Trophoblast cell (in vitro differentiated cells and primary cell): ENCODE data around the gene PRSS12.

ENCODE experiments used
- DNase-seq, 2 donors: peaks; one replicate each; pipeline ENCODE4 v3.0.0-alpha.2; 2016
- H2AFZ ChIP-seq: 2 replicates; pipeline ENCODE4 v1.6.1; 2013; ENCODE audit warnings: low read length, moderate library complexity, mild to moderate bottlenecking; ENCODE audit not compliant: insufficient read depth, poor library complexity
- H2AK5ac ChIP-seq: 2 replicates; pipeline ENCODE4 v1.6.1; 2013; ENCODE audit warnings: mild to moderate bottlenecking, low read length
- H2BK120ac ChIP-seq: 2 replicates; pipeline ENCODE4 v1.6.1; 2013; ENCODE audit warnings: low read length, mild to moderate bottlenecking, moderate library complexity; ENCODE audit not compliant: insufficient read depth, poor library complexity
- H2BK12ac ChIP-seq: 2 replicates; pipeline ENCODE4 v1.6.1; 2013; ENCODE audit warnings: mild to moderate bottlenecking, low read length, moderate library complexity
- H2BK5ac ChIP-seq: 2 replicates; pipeline ENCODE4 v1.6.1; 2013; ENCODE audit warnings: low read length, low read depth, moderate library complexity, mild to moderate bottlenecking; ENCODE audit not compliant: poor library complexity
- H3K14ac ChIP-seq: 2 replicates; pipeline ENCODE4 v1.6.1; 2013; ENCODE audit warnings: mild to moderate bottlenecking, low read length
- H3K18ac ChIP-seq: 2 replicates; pipeline ENCODE4 v1.6.1; 2013; ENCODE audit warnings: mild to moderate bottlenecking, low read length
- H3K23ac ChIP-seq: 2 replicates; pipeline ENCODE4 v1.6.1; 2013; ENCODE audit warnings: low read length
- H3K27ac ChIP-seq: 2 replicates; pipeline ENCODE4 v1.5.1; 2013; ENCODE audit warnings: low read depth, mild to moderate bottlenecking, inconsistent platforms, low read length, moderate library complexity
- H3K27me3 ChIP-seq: 2 replicates; pipeline ENCODE4 v1.6.1; 2013; ENCODE audit warnings: inconsistent platforms, mild to moderate bottlenecking, low read length, moderate library complexity; ENCODE audit not compliant: insufficient read depth
- H3K36me3 ChIP-seq, 2 experiments: 1 replicate in 1 of 2; 2 replicates in 1 of 2; pipeline ENCODE4 v1.6.1; 2013; ENCODE audit warnings: low read length in 2 of 2, mild to moderate bottlenecking in 2 of 2, moderate library complexity in 1 of 2; ENCODE audit not compliant: insufficient read depth in 2 of 2, control insufficient read depth in 1 of 2
- H3K4ac ChIP-seq: 2 replicates; pipeline ENCODE4 v1.6.1; 2013; ENCODE audit warnings: low read depth, mild to moderate bottlenecking, low read length, moderate library complexity
- H3K4me1 ChIP-seq, 2 experiments: 1 replicate in 1 of 2; 2 replicates in 1 of 2; pipeline ENCODE4 v1.6.1; 2013; ENCODE audit warnings: low read length in 2 of 2, mild to moderate bottlenecking in 2 of 2, moderate library complexity in 1 of 2; ENCODE audit not compliant: insufficient read depth in 2 of 2, control insufficient read depth in 1 of 2
- H3K4me2 ChIP-seq: 2 replicates; pipeline ENCODE4 v1.6.1; 2013; ENCODE audit warnings: inconsistent platforms, mild to moderate bottlenecking, low read length, moderate library complexity
- H3K4me3 ChIP-seq: 2 replicates; pipeline ENCODE4 v1.5.1; 2013; ENCODE audit warnings: mild to moderate bottlenecking, low read depth, low read length, inconsistent platforms
- H3K79me1 ChIP-seq: one replicate; pipeline ENCODE4 v1.6.1; 2013; ENCODE audit warnings: low read length
- H3K79me2 ChIP-seq: 2 replicates; pipeline ENCODE4 v1.6.1; 2013; ENCODE audit warnings: low read length, mild to moderate bottlenecking; ENCODE audit not compliant: control insufficient read depth, insufficient read depth, poor library complexity
- H3K9ac ChIP-seq: 2 replicates; pipeline ENCODE4 v1.6.1; 2013; ENCODE audit warnings: mild to moderate bottlenecking, low read length
- H3K9me3 ChIP-seq: 2 replicates; pipeline ENCODE4 v1.6.1; 2013; ENCODE audit warnings: low read depth, mild to moderate bottlenecking, control low read depth, inconsistent platforms, low read length; ENCODE audit not compliant: insufficient read depth
- H4K12ac ChIP-seq: 2 replicates; pipeline ENCODE4 v1.6.1; 2013; ENCODE audit warnings: low read depth, mild to moderate bottlenecking, low read length, moderate library complexity
- H4K8ac ChIP-seq: 2 replicates; pipeline ENCODE4 v1.6.1; 2013; ENCODE audit warnings: low read depth, mild to moderate bottlenecking, low read length, moderate library complexity
- H4K91ac ChIP-seq: one replicate; pipeline ENCODE4 v1.6.1; 2013; ENCODE audit warnings: low read depth, mild to moderate bottlenecking, low read length, moderate library complexity
- WGBS: extraction: QIAGEN DNeasy Blood & Tissue Kit; methylation state at CpG from one replicate; pipeline ENCODE4 v1.1.7; 2013; ENCODE audit warnings: missing lambda C conversion rate; ENCODE audit not compliant: insufficient read length, insufficient coverage; ENCODE audit errors: extremely low coverage; 5-methylcytosine and 5-hydroxymethylcytosine counted together

PRSS12 gene

GRCh38 chr4:118367361-118367760 lies 14.6 kb upstream of the PRSS12 start:
- no peak overlapping the region for H3K9ac ChIP-seq
- H3K79me2 ChIP-seq, result no peaks in the 10 kb centered on the region
- no peaks in the 10 kb centered on the region for H3K27me3 ChIP-seq
- H2AFZ ChIP-seq, result no peak overlapping the region
- no peak overlapping the region for H3K14ac ChIP-seq
- no peak overlapping the region for H4K8ac ChIP-seq
- no peak overlapping the region for H3K27ac ChIP-seq
- no peak overlapping the region for H2BK5ac ChIP-seq
- H3K36me3 ChIP-seq, result no peaks in the 10 kb centered on the region
- H2BK12ac ChIP-seq, result no peak overlapping the region
- no peak overlapping the region for H3K18ac ChIP-seq
- H3K9me3 ChIP-seq, result no peaks in the 10 kb centered on the region
- H3K79me1 ChIP-seq, result peaks cover 7% of the 10 kb centered on the region
- peak overlapping the region; percentile 51 for H2BK120ac ChIP-seq
- no CpG with 5 or more reads among the region's 3 CpGs for WGBS
- DNase-seq, result no peak
- no peak overlapping the region for H4K91ac ChIP-seq
- no peak overlapping the region for H3K4me2 ChIP-seq
- no peak overlapping the region for H3K23ac ChIP-seq
- no peak overlapping the region for H3K4me3 ChIP-seq
- no peak overlapping the region for H3K4ac ChIP-seq
- no peak overlapping the region for H4K12ac ChIP-seq
- H3K4me1 ChIP-seq, result no peaks in the 10 kb centered on the region
- H2AK5ac ChIP-seq, result no peak overlapping the region

- Histone ChIP-seq H3K9ac (no peak overlapping the region), H2AFZ (no peak overlapping the region), H4K91ac (no peak overlapping the region), H3K4me1 (peaks cover 4 to 5% of the 10 kb centered on the region in 2 experiments), H3K79me1 (peaks cover 4% of the 10 kb centered on the region), H3K23ac (no peak overlapping the region), H3K4me3 (no peak overlapping the region), H4K8ac (no peak overlapping the region), H3K9me3 (no peaks in the 10 kb centered on the region), H2BK120ac (no peak overlapping the region), H3K36me3 (no peaks in the 10 kb centered on the region), H4K12ac (no peak overlapping the region), H3K14ac (no peak overlapping the region), H2BK12ac (no peak overlapping the region), H3K27ac (no peak overlapping the region), H2BK5ac (no peak overlapping the region), H3K18ac (no peak overlapping the region), H3K4me2 (no peak overlapping the region), H2AK5ac (no peak overlapping the region), H3K27me3 (no peaks in the 10 kb centered on the region), H3K4ac (no peak overlapping the region), H3K79me2 (no peaks in the 10 kb centered on the region)
- no peak for DNase-seq
- WGBS, result no CpG with 5 or more reads among the region's 3 CpGs
Measured at GRCh38 chr4:118363166-118363565, 10.4 kb upstream of the PRSS12 start.

- H3K9ac ChIP-seq, result no peak overlapping the region
- H4K91ac ChIP-seq, result no peak overlapping the region
- H3K18ac ChIP-seq, result no peak overlapping the region
- no peak overlapping the region for H2AK5ac ChIP-seq
- H4K8ac ChIP-seq, result no peak overlapping the region
- H4K12ac ChIP-seq, result no peak overlapping the region
- H3K4me1 ChIP-seq, result peaks cover 4 to 8% of the 10 kb centered on the region in 2 experiments
- H3K23ac ChIP-seq, result no peak overlapping the region
- DNase-seq, result no peak
- H3K36me3 ChIP-seq, result no peaks in the 10 kb centered on the region
- no peak overlapping the region for H3K14ac ChIP-seq
- peaks cover 8% of the 10 kb centered on the region for H3K79me1 ChIP-seq
- H2BK5ac ChIP-seq, result no peak overlapping the region
- H3K9me3 ChIP-seq, result no peaks in the 10 kb centered on the region
- no peak overlapping the region for H3K4me3 ChIP-seq
- no peak overlapping the region for H3K27ac ChIP-seq
- no peak overlapping the region for H3K4me2 ChIP-seq
- H2BK120ac ChIP-seq, result no peak overlapping the region
- no peaks in the 10 kb centered on the region for H3K79me2 ChIP-seq
- H3K27me3 ChIP-seq, result no peaks in the 10 kb centered on the region
- no peak overlapping the region for H2AFZ ChIP-seq
- no peak overlapping the region for H2BK12ac ChIP-seq
- H3K4ac ChIP-seq, result no peak overlapping the region
Measured at GRCh38 chr4:118361192-118361591, 8.4 kb upstream of the PRSS12 start.

GRCh38 chr4:118360106-118360505 lies 7.3 kb upstream of the PRSS12 start:
- no peak overlapping the region for H2BK5ac ChIP-seq
- H4K12ac ChIP-seq, result no peak overlapping the region
- no peaks in the 10 kb centered on the region for H3K27me3 ChIP-seq
- no peak overlapping the region for H4K91ac ChIP-seq
- peaks cover 17% of the 10 kb centered on the region for H3K79me1 ChIP-seq
- no peak overlapping the region for H2AFZ ChIP-seq
- no peak overlapping the region for H3K9ac ChIP-seq
- peaks cover 7 to 18% of the 10 kb centered on the region in 2 experiments for H3K4me1 ChIP-seq
- H3K14ac ChIP-seq, result no peak overlapping the region
- no peak overlapping the region for H4K8ac ChIP-seq
- H3K9me3 ChIP-seq, result no peaks in the 10 kb centered on the region
- peaks cover 3% of the 10 kb centered on the region for H3K79me2 ChIP-seq
- no peak overlapping the region for H3K23ac ChIP-seq
- WGBS, result no CpG with 5 or more reads among the region's 3 CpGs
- H3K4ac ChIP-seq, result no peak overlapping the region
- H3K36me3 ChIP-seq, result no peaks in the 10 kb centered on the region
- no peak overlapping the region for H2BK12ac ChIP-seq
- no peak overlapping the region for H3K4me3 ChIP-seq
- no peak overlapping the region for H2BK120ac ChIP-seq
- no peak overlapping the region for H3K27ac ChIP-seq
- no peak overlapping the region for H2AK5ac ChIP-seq
- no peak overlapping the region for H3K18ac ChIP-seq
- no peak for DNase-seq
- H3K4me2 ChIP-seq, result no peak overlapping the region
